Nephron (organoid): Measurements from ENCODE around the gene C19orf53.

Experiments
- H3K27ac Mint-ChIP-seq, 3 experiments: 2 replicates each; pipeline ENCODE4 v1.8.0; 2020; ENCODE audit warnings: mixed read lengths in 3 of 3, mild to moderate bottlenecking in 2 of 3, moderate library complexity in 1 of 3
- H3K27me3 Mint-ChIP-seq: 2 replicates; pipeline ENCODE4 v1.8.0; 2021; ENCODE audit warnings: low read depth, mild to moderate bottlenecking, moderate library complexity, mixed read lengths
- H3K36me3 Mint-ChIP-seq: 2 replicates; pipeline ENCODE4 v1.8.0; 2020; ENCODE audit warnings: low read depth, mixed read lengths
- H3K4me1 Mint-ChIP-seq: 2 replicates; pipeline ENCODE4 v1.8.0; 2020; ENCODE audit warnings: mixed read lengths
- H3K4me3 Mint-ChIP-seq, 3 experiments: 2 replicates each; pipeline ENCODE4 v1.8.0; 2020; ENCODE audit warnings: mild to moderate bottlenecking in 3 of 3, mixed read lengths in 3 of 3, moderate library complexity in 2 of 3
- H3K9me3 Mint-ChIP-seq: 2 replicates; pipeline ENCODE4 v1.8.0; 2020; ENCODE audit warnings: mixed read lengths
- CTCF ChIP-seq, 3 experiments: fragments of 200-600 bp; sonication (generic); IDR thresholded peaks; one replicate each; pipeline ENCODE4 v1.5.0; 2021; ENCODE audit warnings: antibody characterized with exemption in 3 of 3; ENCODE audit not compliant: unreplicated experiment in 3 of 3

Gene C19orf53

GRCh38 chr19:13803038-13803437 is 28.8 kb downstream of the C19orf53 start:
- no peak overlapping the region for H3K27ac Mint-ChIP-seq
- peaks cover 20% of the 10 kb centered on the region for H3K36me3 Mint-ChIP-seq
- TF ChIP-seq CTCF (IDR thresholded peaks at IDR 0.05; ENCODE audit: unreplicated experiment in 3 of 3) = no peak
- no peak overlapping the region for H3K4me3 Mint-ChIP-seq
- H3K27me3 Mint-ChIP-seq = no peaks in the 10 kb centered on the region
- no peaks in the 10 kb centered on the region for H3K9me3 Mint-ChIP-seq
- no peaks in the 10 kb centered on the region for H3K4me1 Mint-ChIP-seq

- Mint-ChIP-seq H3K27me3 (no peaks in the 10 kb centered on the region), H3K4me3 (no peak overlapping the region), H3K36me3 (peaks cover 24% of the 10 kb centered on the region), H3K9me3 (no peaks in the 10 kb centered on the region), H3K27ac (no peak overlapping the region), H3K4me1 (no peaks in the 10 kb centered on the region)
- TF ChIP-seq CTCF (IDR thresholded peaks at IDR 0.05; ENCODE audit: unreplicated experiment in 3 of 3) = peak in 2 of 3 experiments; percentile 27 to 50
Observed at GRCh38 chr19:13804830-13805683, 30.8 kb downstream of the C19orf53 start.

- Mint-ChIP-seq H3K27me3 (peaks cover 3% of the 10 kb centered on the region), H3K27ac (no peak overlapping the region), H3K4me3 (no peak overlapping the region), H3K36me3 (peaks cover 18% of the 10 kb centered on the region), H3K9me3 (no peaks in the 10 kb centered on the region), H3K4me1 (no peaks in the 10 kb centered on the region)
- TF ChIP-seq CTCF (IDR thresholded peaks at IDR 0.05; ENCODE audit: unreplicated experiment in 3 of 3) = no peak
Observed at GRCh38 chr19:13806728-13807127, 32.5 kb downstream of the C19orf53 start.

- Mint-ChIP-seq H3K4me3 (no peak overlapping the region), H3K4me1 (no peaks in the 10 kb centered on the region), H3K36me3 (peaks cover 19% of the 10 kb centered on the region), H3K27me3 (peaks cover 3% of the 10 kb centered on the region), H3K9me3 (no peaks in the 10 kb centered on the region), H3K27ac (no peak overlapping the region)
- no peak for TF ChIP-seq CTCF (IDR thresholded peaks at IDR 0.05; ENCODE audit: unreplicated experiment in 3 of 3)
Observed at GRCh38 chr19:13807421-13808021, 33.3 kb downstream of the C19orf53 start.

- no peaks in the 10 kb centered on the region for H3K9me3 Mint-ChIP-seq
- H3K27ac Mint-ChIP-seq = no peak overlapping the region
- H3K4me1 Mint-ChIP-seq = no peaks in the 10 kb centered on the region
- peaks cover 3% of the 10 kb centered on the region for H3K27me3 Mint-ChIP-seq
- peaks cover 30% of the 10 kb centered on the region for H3K36me3 Mint-ChIP-seq
- no peak for TF ChIP-seq CTCF (IDR thresholded peaks at IDR 0.05; ENCODE audit: unreplicated experiment in 3 of 3)
- H3K4me3 Mint-ChIP-seq = no peak overlapping the region
Observed at GRCh38 chr19:13808856-13809255, 34.6 kb downstream of the C19orf53 start.
